Naive thymus-derived CD4-positive, alpha-beta T cell (primary cell): Measurements from ENCODE around the gene CEP250. TPM values are rescaled to one million over a fixed set of nuclear protein-coding genes. Genes with fewer than 3 reads are reported as not detected.
A peak's percentile ranks its signal among the peaks of the same experiment; 100 is the strongest.
"Not testable (repeated sequence)": the region's sequence is repeated elsewhere in the genome, so short reads cannot be mapped to it uniquely, and the experiment has no call there.

Experiments used
- ATAC-seq: fragments of 150-1000 bp; cut with Tn5 transposase; 2 replicates; pipeline ENCODE4 v1.10.0; 2021; ENCODE audit warnings: mild to moderate bottlenecking, moderate library complexity
- CTCF ChIA-PET: fragments of 350-600 bp; sonication (Branson Sonifier 250); formaldehyde crosslinking; loops from one replicate; lab custom pipeline; 2021; ENCODE audit warnings: antibody characterized with exemption; lab: Charles Lee
- POLR2A ChIA-PET: fragments of 350-600 bp; sonication (Branson Sonifier 250); formaldehyde crosslinking; loops from one replicate; lab custom pipeline; 2021; ENCODE audit warnings: antibody characterized with exemption, inconsistent platforms; lab: Charles Lee
- DNase-seq, 9 donors: peaks; one replicate each; pipeline versions ENCODE4 v3.0.0 to v3.0.0-alpha.2; 2020 to 2022; ENCODE audit warnings: mixed read lengths in 1 of 9
- H3K27ac ChIP-seq: one replicate; pipeline ENCODE4 v1.7.0; 2013; ENCODE audit warnings: mild to moderate bottlenecking, low read depth, low read length, moderate library complexity
- H3K27me3 ChIP-seq, 2 donors: one replicate each; pipeline ENCODE4 v1.7.0; 2013; ENCODE audit warnings: low read length in 2 of 2, mild to moderate bottlenecking in 2 of 2, moderate library complexity in 2 of 2; ENCODE audit not compliant: control insufficient read depth in 2 of 2, insufficient read depth in 2 of 2
- H3K36me3 ChIP-seq, 3 experiments: 1 replicate in 2 of 3; 2 replicates in 1 of 3; pipeline ENCODE4 v1.7.0; 2013; ENCODE audit warnings: low read length in 3 of 3, mild to moderate bottlenecking in 3 of 3, moderate library complexity in 1 of 3; ENCODE audit not compliant: insufficient read depth in 3 of 3, control insufficient read depth in 2 of 3
- H3K4me1 ChIP-seq, 2 donors: one replicate each; pipeline ENCODE4 v1.7.0; 2013; ENCODE audit warnings: low read length in 2 of 2, mild to moderate bottlenecking in 2 of 2, moderate library complexity in 1 of 2; ENCODE audit not compliant: control insufficient read depth in 2 of 2, insufficient read depth in 2 of 2
- H3K4me3 ChIP-seq: 2 replicates; pipeline ENCODE4 v1.7.0; 2013; ENCODE audit warnings: mild to moderate bottlenecking, low read length
- H3K9me3 ChIP-seq, 3 experiments: 1 replicate in 2 of 3; 2 replicates in 1 of 3; pipeline ENCODE4 v1.7.0; 2013; ENCODE audit warnings: low read length in 3 of 3; ENCODE audit not compliant: control insufficient read depth in 2 of 3
- H3K27ac Mint-ChIP-seq, 9 donors: one replicate each; pipeline ENCODE4 v1.8.0; 2020 to 2022; ENCODE audit warnings: mixed read lengths in 9 of 9, mild to moderate bottlenecking in 8 of 9, moderate library complexity in 5 of 9, inconsistent platforms in 2 of 9
- H3K27me3 Mint-ChIP-seq, 5 donors: one replicate each; pipeline ENCODE4 v1.8.0; 2021 to 2022; ENCODE audit warnings: mixed read lengths in 5 of 5, mild to moderate bottlenecking in 1 of 5
- H3K36me3 Mint-ChIP-seq, 5 donors: one replicate each; pipeline ENCODE4 v1.8.0; 2020 to 2022; ENCODE audit warnings: mixed read lengths in 5 of 5, mild to moderate bottlenecking in 3 of 5, inconsistent platforms in 1 of 5
- H3K4me1 Mint-ChIP-seq, 7 donors: one replicate each; pipeline ENCODE4 v1.8.0; 2020 to 2022; ENCODE audit warnings: mixed read lengths in 7 of 7, mild to moderate bottlenecking in 3 of 7, inconsistent platforms in 1 of 7
- H3K4me3 Mint-ChIP-seq, 10 donors: one replicate each; pipeline ENCODE4 v1.8.0; 2020 to 2022; ENCODE audit warnings: mild to moderate bottlenecking in 10 of 10, mixed read lengths in 10 of 10, moderate library complexity in 6 of 10, inconsistent platforms in 2 of 10
- H3K9me3 Mint-ChIP-seq, 11 donors: one replicate each; pipeline ENCODE4 v1.8.0; 2020 to 2022; ENCODE audit warnings: mixed read lengths in 11 of 11, mild to moderate bottlenecking in 4 of 11, inconsistent platforms in 1 of 11, moderate library complexity in 1 of 11
- intact Hi-C, 2 donors: fragments of 100-400 bp; cut with micrococcal nuclease; formaldehyde crosslinking; loops; one replicate each; pipeline ENCODE4 v1.15.1; 2023
- polyA plus RNA-seq, 2 donors: library from polyadenylated mRNA; unstranded; fragments of 300-500 nt; fragmentation: Illumina TruSeq; gene quantifications; one replicate each; pipeline ENCODE4 v1.2.3, GENCODE V29; 2021
- total RNA-seq, 6 experiments: library from RNA in 5 of 6; stranded (reverse) in 5 of 6; gene quantifications; 1 replicate in 5 of 6; 2 replicates in 1 of 6; pipeline ENCODE4 v1.2.3 and lab custom pipeline; 2021 to 2026

The CEP250 gene
- total and polyA plus RNA-seq, 7 experiments from 2014 or later: 7.7 to 75.0 (median 50.2) TPM

- H3K36me3 Mint-ChIP-seq, H3K27me3 Mint-ChIP-seq, H3K27ac ChIP-seq, POLR2A ChIA-PET, H3K4me3 Mint-ChIP-seq, H3K4me3 ChIP-seq, intact Hi-C loops, H3K9me3 ChIP-seq, H3K27ac Mint-ChIP-seq, DNase-seq, H3K9me3 Mint-ChIP-seq, H3K4me1 ChIP-seq, ATAC-seq, H3K27me3 ChIP-seq, H3K4me1 Mint-ChIP-seq, CTCF ChIA-PET: not testable (repeated sequence)
- H3K36me3 ChIP-seq: peaks cover 0 to 38% (median 11%) of the 10 kb centered on the region in 3 experiments
Observed at GRCh38 chr20:35517767-35518166, 62.4 kb downstream of the CEP250 start.

- POLR2A ChIA-PET: interaction anchor here (0.6 kb wide), 1 partner anchor 218 kb away, joined by 3 read pairs; no protein-coding TSS in a partner anchor
- peaks cover 0 to 5% (median 0%) of the 10 kb centered on the region in 5 donors for H3K36me3 Mint-ChIP-seq
Observed at GRCh38 chr20:35518955-35519354, 63.6 kb downstream of the CEP250 start.

DNA sequence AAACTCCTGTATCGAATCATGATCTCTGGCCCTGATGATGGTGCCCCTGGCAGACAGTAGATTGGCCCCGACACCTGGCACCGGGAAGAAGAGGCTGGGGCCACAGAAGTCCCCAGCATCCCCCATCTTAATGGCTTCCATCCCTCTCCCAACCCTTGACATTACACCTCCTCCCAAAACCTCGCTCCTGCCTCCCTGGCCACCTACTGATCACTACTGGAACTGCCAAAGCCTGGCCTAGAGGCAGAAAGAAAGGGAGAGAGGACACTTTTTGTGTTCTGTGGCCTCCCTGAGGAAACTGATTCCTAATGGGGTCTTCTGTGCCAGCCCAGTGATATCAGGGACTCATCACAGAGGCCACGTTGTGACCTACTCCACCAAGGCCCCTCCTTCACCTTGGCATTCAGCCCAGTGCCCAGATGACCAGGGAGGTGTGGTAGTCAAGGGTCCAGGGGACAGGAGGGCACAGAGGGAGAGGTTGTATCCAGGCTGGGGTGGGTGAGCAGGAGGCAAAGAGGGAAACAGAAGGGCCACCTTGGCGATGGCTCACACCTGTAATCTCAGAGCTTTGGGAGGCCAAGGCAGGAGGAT lies 68.0 kb downstream of the CEP250 start:
- ATAC-seq (peak; percentile 65), DNase-seq (peak in 2 of 9 donors; percentile 10 to 23)
- peak overlapping the region in 1 of 9 donors; percentile 12 for H3K27ac Mint-ChIP-seq
- ChIA-PET POLR2A (interaction anchor here (0.6 kb wide), 1 partner anchor 419 kb away, joined by 5 read pairs; no protein-coding TSS in a partner anchor), CTCF (no interaction called here)
- intact Hi-C loops: loop anchor here (1.0 kb wide), 1 partner anchor 60 kb away; no protein-coding TSS in a partner anchor
- no peaks in the 10 kb centered on the region for H3K27me3 ChIP-seq
- no peaks in the 10 kb centered on the region for H3K9me3 Mint-ChIP-seq
- no peak overlapping the region for H3K4me3 ChIP-seq
- peaks cover 0 to 2% (median 0%) of the 10 kb centered on the region in 7 donors for H3K4me1 Mint-ChIP-seq
- no peak overlapping the region for H3K27ac ChIP-seq
- H3K4me3 Mint-ChIP-seq: no peak overlapping the region
- H3K36me3 Mint-ChIP-seq: no peaks in the 10 kb centered on the region
- no peaks in the 10 kb centered on the region for H3K9me3 ChIP-seq
- H3K36me3 ChIP-seq: no peaks in the 10 kb centered on the region
- H3K27me3 Mint-ChIP-seq: no peaks in the 10 kb centered on the region
- no peaks in the 10 kb centered on the region for H3K4me1 ChIP-seq

More at GRCh38 chr20:35518955-35519354, 63.6 kb downstream of the CEP250 start:
- DNase-seq: no peak
- H3K27ac Mint-ChIP-seq: no peak overlapping the region
- no peak for ATAC-seq
- H3K9me3 Mint-ChIP-seq: no peaks in the 10 kb centered on the region
- H3K9me3 ChIP-seq: no peaks in the 10 kb centered on the region
- no peak overlapping the region for H3K4me3 ChIP-seq
- peaks cover 0 to 1% (median 0%) of the 10 kb centered on the region in 7 donors for H3K4me1 Mint-ChIP-seq
- CTCF ChIA-PET: interaction anchor here (0.7 to 1.4 kb wide), 2 partner anchors 55 to 484 kb away, joined by 3 read pairs; no protein-coding TSS in a partner anchor
- peaks cover 0 to 26% (median 7%) of the 10 kb centered on the region in 3 experiments for H3K36me3 ChIP-seq
- no peaks in the 10 kb centered on the region for H3K4me1 ChIP-seq
- intact Hi-C loops: no loop called here
- H3K27ac ChIP-seq: no peak overlapping the region
- H3K27me3 ChIP-seq: no peaks in the 10 kb centered on the region
- H3K27me3 Mint-ChIP-seq: no peaks in the 10 kb centered on the region
- no peak overlapping the region for H3K4me3 Mint-ChIP-seq

GRCh38 chr20:35525639-35526038 lies 70.2 kb downstream of the CEP250 start:
- ChIA-PET CTCF (interaction anchor here (0.5 kb wide), 1 partner anchor 350 kb away, joined by 3 read pairs; no protein-coding TSS in a partner anchor), POLR2A (no interaction called here)
- Mint-ChIP-seq H3K4me1 (peaks cover 0 to 2% (median 0%) of the 10 kb centered on the region in 7 donors), H3K9me3 (no peaks in the 10 kb centered on the region), H3K4me3 (no peak overlapping the region), H3K27ac (no peak overlapping the region), H3K27me3 (no peaks in the 10 kb centered on the region), H3K36me3 (no peaks in the 10 kb centered on the region)
- H3K27me3 ChIP-seq: no peaks in the 10 kb centered on the region
- H3K9me3 ChIP-seq: no peaks in the 10 kb centered on the region
- no peak overlapping the region for H3K4me3 ChIP-seq
- no peaks in the 10 kb centered on the region for H3K36me3 ChIP-seq
- intact Hi-C loops: no loop called here
- DNase-seq (no peak), ATAC-seq (no peak)
- H3K27ac ChIP-seq: no peak overlapping the region
- no peaks in the 10 kb centered on the region for H3K4me1 ChIP-seq

GRCh38 chr20:35527122-35527769 lies 71.8 kb downstream of the CEP250 start:
- CTCF ChIA-PET: interaction anchor here (0.6 kb wide), 1 partner anchor 64 kb away, joined by 5 read pairs; no protein-coding TSS in a partner anchor
- ATAC-seq (no peak), DNase-seq (no peak)
- Histone ChIP-seq H3K4me3 (no peak overlapping the region), H3K27ac (no peak overlapping the region), H3K36me3 (no peaks in the 10 kb centered on the region), H3K4me1 (no peaks in the 10 kb centered on the region), H3K27me3 (no peaks in the 10 kb centered on the region), H3K9me3 (no peaks in the 10 kb centered on the region)
- Mint-ChIP-seq H3K9me3 (no peaks in the 10 kb centered on the region), H3K27me3 (no peaks in the 10 kb centered on the region), H3K4me1 (peaks cover 0 to 2% (median 0%) of the 10 kb centered on the region in 7 donors), H3K27ac (peak overlapping the region in 1 of 9 donors; percentile 53), H3K4me3 (no peak overlapping the region), H3K36me3 (no peaks in the 10 kb centered on the region)
- POLR2A ChIA-PET: interaction anchor here (0.6 kb wide), 1 partner anchor 217 kb away, joined by 4 read pairs; no protein-coding TSS in a partner anchor
- intact Hi-C loops: no loop called here

DNA sequence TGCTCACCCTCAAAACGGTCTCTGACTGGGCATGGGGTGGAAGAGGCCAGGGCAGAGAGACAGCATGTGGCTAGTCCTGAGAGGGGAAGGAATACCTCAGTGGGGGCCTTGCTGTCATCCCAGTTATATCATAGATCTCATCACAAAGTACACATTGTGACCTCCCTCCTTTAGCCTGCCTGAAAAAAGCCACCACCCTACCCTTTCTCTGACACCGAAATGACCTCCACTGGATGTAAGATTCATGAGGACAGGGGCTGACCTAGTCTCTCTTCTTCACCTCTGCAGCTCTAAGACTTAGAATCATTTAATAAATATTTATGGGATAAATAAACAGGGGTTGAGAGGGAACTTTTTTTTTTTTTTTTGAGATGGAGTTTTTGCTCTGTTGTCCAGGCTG lies 74.2 kb downstream of the CEP250 start, which contains the start of gene C20orf173:
Gene C20orf173, minus strand, starts transcription at position 101 of the 400 bp plus-strand sequence. CDS start 279 bp downstream, outside the sequence.
- CTCF ChIA-PET: interaction anchor here (0.7 kb wide), 2 partner anchors 14 to 92 kb away, joined by 3 read pairs; no protein-coding TSS in a partner anchor
- H3K4me3 Mint-ChIP-seq: no peak within 1 kb of the TSS
- POLR2A ChIA-PET: no interaction called here
- ATAC-seq: no peak
- Histone ChIP-seq H3K27me3 (no peaks in the 10 kb centered on the region), H3K27ac (no peak within 1 kb of the TSS), H3K4me3 (no peak within 1 kb of the TSS), H3K36me3 (no peaks in the 10 kb centered on the region), H3K4me1 (no peaks in the 10 kb centered on the region), H3K9me3 (no peaks in the 10 kb centered on the region)
- H3K9me3 Mint-ChIP-seq: no peaks in the 10 kb centered on the region
- no peak for DNase-seq
- no peaks in the 10 kb centered on the region for H3K36me3 Mint-ChIP-seq
- intact Hi-C loops: no loop called here
- no peaks in the 10 kb centered on the region for H3K27me3 Mint-ChIP-seq
- no peak within 1 kb of the TSS for H3K27ac Mint-ChIP-seq
- H3K4me1 Mint-ChIP-seq: peaks cover 0 to 2% (median 0%) of the 10 kb centered on the region in 7 donors
